CD4-positive, alpha-beta T cell treated with Interleukin-4 for 4 hours (primary cell): ENCODE results near the gene OMP.
"Not testable (repeated sequence)": the region's sequence is repeated elsewhere in the genome, so short reads cannot be mapped to it uniquely, and the experiment has no call there.

Source experiments
- DNase-seq: peaks from one replicate; pipeline ENCODE4 v3.0.0-alpha.2; 2020

OMP gene

GRCh38 chr11:77102246-77103210 lies at the start of gene OMP:
TSS of gene OMP (plus strand) at chr11:77102840. CDS start at chr11:77102840, 0 bp downstream.
- DNase-seq = no peak

- no peak for DNase-seq
These were observed 49.2 kb upstream of the OMP start for GRCh38 chr11:77053217-77054015.

GRCh38 chr11:77054084-77054483 lies 48.6 kb upstream of the OMP start:
- DNase-seq = no peak

- DNase-seq = no peak
These were observed 47.5 kb upstream of the OMP start for GRCh38 chr11:77055101-77055561.

GRCh38 chr11:77055913-77056312 lies 46.7 kb upstream of the OMP start:
- no peak for DNase-seq

GRCh38 chr11:77056814-77057402 lies 45.7 kb upstream of the OMP start:
- no peak for DNase-seq

- no peak for DNase-seq
These were observed 44.6 kb upstream of the OMP start for GRCh38 chr11:77057938-77058474.

GRCh38 chr11:77058900-77059299 lies 43.7 kb upstream of the OMP start:
- DNase-seq = no peak

GRCh38 chr11:77059806-77060205 lies 42.8 kb upstream of the OMP start:
- DNase-seq = no peak

- no peak for DNase-seq
These were observed 42.4 kb upstream of the OMP start for GRCh38 chr11:77060234-77060633.

GRCh38 chr11:77061258-77061657 lies 41.4 kb upstream of the OMP start:
- DNase-seq = not testable (repeated sequence)

- no peak for DNase-seq
These were observed 39.7 kb upstream of the OMP start for GRCh38 chr11:77062924-77063323.

GRCh38 chr11:77063407-77063806 lies 39.2 kb upstream of the OMP start:
- DNase-seq = no peak

- DNase-seq = no peak
These were observed 38.8 kb upstream of the OMP start for GRCh38 chr11:77063861-77064260.

- DNase-seq = no peak
These were observed 37.9 kb upstream of the OMP start for GRCh38 chr11:77064648-77065217.

GRCh38 chr11:77065878-77066228 lies 36.8 kb upstream of the OMP start:
- DNase-seq = no peak

GRCh38 chr11:77066229-77067042 lies 36.2 kb upstream of the OMP start, which contains the start of gene CAPN5:
TSS of gene CAPN5 (plus strand) at chr11:77066971. CDS start at chr11:77084887, 17,916 bp downstream.
- DNase-seq = peak; percentile 79

- no peak for DNase-seq
These were observed 34.7 kb upstream of the OMP start for GRCh38 chr11:77067861-77068443.

- DNase-seq = no peak
These were observed 33.9 kb upstream of the OMP start for GRCh38 chr11:77068457-77069335.

GRCh38 chr11:77069336-77069968 lies 33.2 kb upstream of the OMP start:
- DNase-seq = no peak
